Subcutaneous adipose tissue (tissue), 4 donors: ENCODE data around the gene CD96. TPM values are rescaled to one million over a fixed set of nuclear protein-coding genes. Genes with fewer than 3 reads are reported as not detected.

Experiments
- total RNA-seq, 4 donors: library from RNA; depleted of rRNA; stranded (reverse); fragments of >200 nt; gene quantifications; one replicate each; pipeline ENCODE4 v1.1.0, GENCODE V29; 2016
- TF ChIP-seq, protein P1 (sequence below): fragments of 450-650 bp; IDR thresholded peaks from one replicate; pipeline ENCODE4 v1.5.1; 2016; ENCODE audit warnings: low read depth, mild to moderate bottlenecking, control low read depth, antibody characterized with exemption, moderate library complexity

The CD96 gene
- total RNA-seq, 4 donors from 2014 or later = 0.88 to 3.7 (median 2.1) TPM

DNA sequence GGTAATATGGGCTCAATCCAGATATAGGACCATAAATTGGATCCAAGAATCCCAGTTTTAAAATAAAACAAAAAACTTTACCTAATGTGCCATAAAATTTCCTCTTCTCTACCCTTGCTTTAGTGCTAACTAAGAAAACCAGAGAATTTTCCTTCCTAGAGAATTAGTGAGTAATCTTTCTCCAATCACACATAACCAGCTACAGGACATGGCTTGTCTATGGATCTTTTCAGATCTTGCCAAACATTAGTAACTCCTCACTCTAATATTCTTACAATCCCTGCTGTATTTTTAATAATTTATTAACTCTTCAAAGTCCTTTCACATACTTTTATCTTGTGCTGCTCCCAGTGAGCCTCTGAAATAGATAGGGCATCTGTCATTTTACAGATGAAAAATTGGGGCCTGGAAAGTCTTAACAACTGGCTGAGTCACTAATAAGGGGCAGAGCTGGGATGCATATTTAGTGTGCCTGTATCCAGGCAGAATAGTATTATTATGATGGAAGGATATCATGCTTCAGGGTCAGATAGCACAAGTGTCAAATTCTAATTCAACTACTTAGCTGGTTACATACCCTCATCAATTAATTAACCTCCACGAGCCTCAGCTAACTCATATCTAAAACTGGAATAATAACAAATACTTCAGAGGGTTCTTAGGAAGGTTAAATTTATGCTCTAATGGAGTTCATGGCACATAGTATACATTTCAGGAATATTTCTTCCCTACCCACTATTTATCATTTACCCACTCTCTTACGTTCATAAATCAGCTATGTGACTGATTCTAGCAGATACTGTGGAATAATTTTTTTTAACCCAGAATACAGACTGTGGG lies 47.5 kb downstream of the CD96 start:
- TF ChIP-seq, protein P1, sequence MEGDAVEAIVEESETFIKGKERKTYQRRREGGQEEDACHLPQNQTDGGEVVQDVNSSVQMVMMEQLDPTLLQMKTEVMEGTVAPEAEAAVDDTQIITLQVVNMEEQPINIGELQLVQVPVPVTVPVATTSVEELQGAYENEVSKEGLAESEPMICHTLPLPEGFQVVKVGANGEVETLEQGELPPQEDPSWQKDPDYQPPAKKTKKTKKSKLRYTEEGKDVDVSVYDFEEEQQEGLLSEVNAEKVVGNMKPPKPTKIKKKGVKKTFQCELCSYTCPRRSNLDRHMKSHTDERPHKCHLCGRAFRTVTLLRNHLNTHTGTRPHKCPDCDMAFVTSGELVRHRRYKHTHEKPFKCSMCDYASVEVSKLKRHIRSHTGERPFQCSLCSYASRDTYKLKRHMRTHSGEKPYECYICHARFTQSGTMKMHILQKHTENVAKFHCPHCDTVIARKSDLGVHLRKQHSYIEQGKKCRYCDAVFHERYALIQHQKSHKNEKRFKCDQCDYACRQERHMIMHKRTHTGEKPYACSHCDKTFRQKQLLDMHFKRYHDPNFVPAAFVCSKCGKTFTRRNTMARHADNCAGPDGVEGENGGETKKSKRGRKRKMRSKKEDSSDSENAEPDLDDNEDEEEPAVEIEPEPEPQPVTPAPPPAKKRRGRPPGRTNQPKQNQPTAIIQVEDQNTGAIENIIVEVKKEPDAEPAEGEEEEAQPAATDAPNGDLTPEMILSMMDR = no peak

DNA sequence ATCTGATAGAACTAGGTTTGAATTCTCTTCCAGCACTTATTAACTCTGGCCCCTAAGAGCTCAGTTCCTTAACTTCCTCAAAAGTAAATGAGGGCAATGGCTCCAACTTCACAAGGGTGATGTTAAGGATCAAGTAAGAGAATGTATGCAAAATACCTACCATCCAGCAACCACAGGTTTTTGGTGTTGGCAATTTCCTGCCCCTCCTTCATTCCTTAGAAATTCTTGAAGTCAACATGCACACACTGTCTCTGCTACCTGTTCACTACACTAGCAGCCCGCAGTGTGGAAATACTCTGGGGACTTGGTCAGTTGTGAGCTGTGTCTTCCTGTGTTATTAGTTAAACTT lies 48.1 kb downstream of the CD96 start:
- TF ChIP-seq, protein P1 = no peak

DNA sequence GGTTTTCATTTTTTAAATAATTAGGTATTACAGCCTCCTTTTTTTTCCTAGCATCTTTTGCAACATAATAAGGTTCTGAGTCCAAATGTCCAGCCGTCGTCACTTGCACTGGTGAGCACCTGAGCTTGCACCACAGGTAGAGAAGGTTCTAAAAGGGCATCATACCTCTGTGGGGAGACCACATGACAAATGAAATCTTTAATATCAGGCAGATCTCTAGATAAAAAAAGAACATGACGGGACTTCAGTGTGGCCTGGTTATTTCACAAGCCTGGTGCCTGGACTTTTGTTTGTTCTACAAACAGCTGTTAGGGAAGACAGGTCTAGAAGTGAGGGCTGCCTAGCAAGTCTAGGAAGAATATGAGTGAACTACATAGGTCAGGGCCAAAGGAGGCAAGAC lies 49.6 kb downstream of the CD96 start:
- TF ChIP-seq, protein P1 = no peak

DNA sequence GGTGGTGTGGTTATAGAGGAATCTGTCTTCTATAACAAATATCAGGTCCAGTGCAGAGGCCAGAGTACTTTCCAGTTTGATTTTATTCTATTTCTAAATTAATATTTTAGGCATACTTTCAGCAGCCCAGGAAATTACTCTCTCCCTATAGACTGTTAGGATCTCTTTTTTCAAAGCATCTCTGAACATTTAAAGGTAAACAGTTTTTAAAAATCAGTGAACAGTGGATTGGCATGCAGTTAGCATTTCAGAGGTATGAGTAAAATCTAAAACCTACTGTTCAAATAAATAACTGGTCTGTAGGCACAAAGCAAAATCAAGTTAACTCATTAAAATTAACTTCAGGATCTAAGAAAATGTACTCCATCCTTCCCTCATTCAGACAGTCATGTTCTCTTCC lies 50.1 kb downstream of the CD96 start:
- TF ChIP-seq, protein P1 = no peak

DNA sequence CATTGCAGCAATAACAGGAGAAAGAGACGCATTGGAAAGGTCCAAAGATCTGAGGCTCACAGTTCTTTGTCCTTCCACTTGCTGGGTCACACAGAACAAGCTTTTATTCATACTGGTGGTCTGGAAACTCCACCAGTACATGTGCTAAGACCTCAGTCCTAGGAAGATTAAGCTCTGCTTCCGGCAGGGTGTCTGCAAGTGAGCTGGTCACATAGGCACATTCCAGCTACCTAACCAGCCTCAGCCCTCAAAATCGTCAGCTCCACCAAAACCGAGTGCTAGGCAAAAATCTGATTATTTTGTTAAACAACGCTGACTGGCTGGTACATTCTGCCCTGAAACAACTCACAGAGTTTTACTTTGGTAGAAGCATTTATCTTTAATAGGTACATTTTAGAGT lies 50.9 kb downstream of the CD96 start:
- TF ChIP-seq, protein P1 = no peak

DNA sequence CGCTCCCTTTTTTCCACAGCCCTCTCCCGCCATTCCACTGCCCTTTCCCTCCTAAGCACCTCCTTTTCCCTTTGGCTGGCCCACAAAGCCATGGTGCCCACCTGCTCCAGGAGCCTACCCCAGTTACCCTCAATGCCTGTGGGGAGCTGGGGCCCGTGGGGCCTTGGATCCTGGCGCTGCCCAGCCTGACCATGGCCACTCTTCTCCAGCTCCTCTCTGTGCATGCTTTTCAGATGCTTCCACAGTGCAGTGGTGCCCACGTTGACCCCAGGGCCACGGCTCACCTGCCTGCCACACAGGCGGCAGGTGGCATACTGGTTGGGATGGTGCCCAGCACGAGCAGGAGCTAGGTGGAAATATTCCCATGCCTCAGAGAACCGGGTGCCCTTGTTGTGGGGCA lies 51.7 kb downstream of the CD96 start:
- TF ChIP-seq, protein P1 = no peak

DNA sequence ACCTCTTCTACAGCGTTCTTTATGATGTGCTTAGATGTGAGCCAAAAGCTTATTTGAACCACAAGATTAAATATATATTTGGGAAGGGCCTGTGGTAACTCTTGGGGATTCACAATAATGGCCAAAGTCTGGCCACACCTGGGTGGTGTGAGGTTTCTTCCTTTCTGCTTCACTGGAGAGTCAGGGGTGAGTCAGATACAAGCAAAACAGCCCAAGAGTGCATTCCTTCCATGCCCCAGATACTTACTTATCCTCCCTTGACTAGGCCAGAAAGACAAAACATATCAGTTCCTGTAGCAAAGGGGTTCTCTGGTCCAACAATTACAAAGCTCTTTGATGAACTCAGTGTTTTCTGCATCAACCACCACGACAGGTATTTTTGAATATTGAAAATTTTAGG lies 52.2 kb downstream of the CD96 start:
- TF ChIP-seq, protein P1 = no peak
